Endothelial cell (in vitro differentiated cells): Measurements from ENCODE around the gene TMEM163. TPM values are rescaled to one million over a fixed set of nuclear protein-coding genes. Genes with fewer than 3 reads are reported as not detected.

Experiments
- DNase-seq: peaks from one replicate; pipeline ENCODE4 v3.0.0; 2021; ENCODE audit warnings: low spot score
- H3K27ac Mint-ChIP-seq: one replicate; pipeline ENCODE4 v1.8.0; 2021; ENCODE audit warnings: mixed read lengths, inconsistent platforms; ENCODE audit not compliant: unreplicated experiment
- H3K27me3 Mint-ChIP-seq: one replicate; pipeline ENCODE4 v1.8.0; 2021; ENCODE audit warnings: mild to moderate bottlenecking, moderate library complexity, mixed read lengths, inconsistent platforms; ENCODE audit not compliant: unreplicated experiment
- H3K36me3 Mint-ChIP-seq: one replicate; pipeline ENCODE4 v1.8.0; 2021; ENCODE audit warnings: mild to moderate bottlenecking, low read depth, mixed read lengths, inconsistent platforms; ENCODE audit not compliant: unreplicated experiment
- H3K4me1 Mint-ChIP-seq: one replicate; pipeline ENCODE4 v1.8.0; 2021; ENCODE audit warnings: mild to moderate bottlenecking, mixed read lengths, inconsistent platforms; ENCODE audit not compliant: unreplicated experiment
- H3K4me3 Mint-ChIP-seq: one replicate; pipeline ENCODE4 v1.8.0; 2021; ENCODE audit warnings: mild to moderate bottlenecking, mixed read lengths, inconsistent platforms; ENCODE audit not compliant: unreplicated experiment
- H3K9me3 Mint-ChIP-seq: one replicate; pipeline ENCODE4 v1.8.0; 2021; ENCODE audit warnings: mixed read lengths, inconsistent platforms; ENCODE audit not compliant: unreplicated experiment
- total RNA-seq: library from RNA; stranded (reverse); fragmentation: NEBNext Ultra II Directional; extraction: Animal tissue kit (Norgen Biotek cat#: 25700); gene quantifications from one replicate; pipeline ENCODE4 v1.2.1, GENCODE V29; 2021; ENCODE audit not compliant: unreplicated experiment
- TF ChIP-seq, protein P1 (sequence below): fragments of 200-600 bp; sonication (generic); IDR thresholded peaks from one replicate; pipeline ENCODE4 v1.5.0; 2021; ENCODE audit warnings: antibody characterized with exemption; ENCODE audit not compliant: unreplicated experiment

TMEM163 gene
- total RNA-seq, 1 donor from 2014 or later, result 150 TPM

DNA sequence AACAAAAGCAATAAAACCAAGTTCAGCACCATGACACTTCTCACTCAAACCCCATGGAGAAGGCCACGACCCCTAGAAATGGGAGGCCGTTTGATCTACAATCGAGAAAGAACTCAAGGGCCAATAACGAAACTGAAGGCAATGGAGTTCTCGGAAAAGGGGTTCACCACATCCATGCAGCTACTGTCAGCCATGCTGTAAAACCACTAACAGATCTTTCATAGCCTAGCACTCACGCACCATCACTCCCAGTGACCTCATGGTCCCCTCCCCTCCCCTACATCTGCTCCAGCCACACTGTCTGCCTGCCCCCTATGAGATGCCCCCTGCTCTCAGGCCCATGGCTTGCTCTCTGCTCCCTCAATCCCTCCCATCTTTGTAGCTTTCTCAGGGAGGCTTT lies 135.3 kb downstream of the TMEM163 start:
- Mint-ChIP-seq H3K27ac (no peak overlapping the region), H3K27me3 (peaks cover 7% of the 10 kb centered on the region)

DNA sequence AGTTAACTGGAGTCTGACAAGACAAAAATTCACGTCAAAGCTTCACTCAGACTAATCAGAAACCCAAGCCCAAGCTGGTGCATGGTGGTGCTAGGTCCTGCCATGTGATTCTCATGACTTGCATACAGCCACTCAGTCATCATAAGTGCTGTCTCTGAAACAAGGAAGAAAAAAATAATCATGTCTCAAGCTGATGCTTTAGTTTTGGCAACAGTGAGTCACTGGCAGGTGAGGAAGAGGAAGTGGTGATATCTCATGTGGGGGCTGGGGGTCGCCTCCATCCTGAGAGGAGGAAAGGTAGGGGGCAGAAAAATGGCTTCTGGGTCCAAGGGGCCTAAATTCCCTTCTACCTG lies 136.3 kb downstream of the TMEM163 start:
- Mint-ChIP-seq H3K36me3 (peaks cover 18% of the 10 kb centered on the region), H3K4me1 (peaks cover 61% of the 10 kb centered on the region), H3K4me3 (no peak overlapping the region), H3K27me3 (peaks cover 2% of the 10 kb centered on the region), H3K27ac (no peak overlapping the region), H3K9me3 (no peaks in the 10 kb centered on the region)
- DNase-seq, result no peak
- TF ChIP-seq, protein P1, sequence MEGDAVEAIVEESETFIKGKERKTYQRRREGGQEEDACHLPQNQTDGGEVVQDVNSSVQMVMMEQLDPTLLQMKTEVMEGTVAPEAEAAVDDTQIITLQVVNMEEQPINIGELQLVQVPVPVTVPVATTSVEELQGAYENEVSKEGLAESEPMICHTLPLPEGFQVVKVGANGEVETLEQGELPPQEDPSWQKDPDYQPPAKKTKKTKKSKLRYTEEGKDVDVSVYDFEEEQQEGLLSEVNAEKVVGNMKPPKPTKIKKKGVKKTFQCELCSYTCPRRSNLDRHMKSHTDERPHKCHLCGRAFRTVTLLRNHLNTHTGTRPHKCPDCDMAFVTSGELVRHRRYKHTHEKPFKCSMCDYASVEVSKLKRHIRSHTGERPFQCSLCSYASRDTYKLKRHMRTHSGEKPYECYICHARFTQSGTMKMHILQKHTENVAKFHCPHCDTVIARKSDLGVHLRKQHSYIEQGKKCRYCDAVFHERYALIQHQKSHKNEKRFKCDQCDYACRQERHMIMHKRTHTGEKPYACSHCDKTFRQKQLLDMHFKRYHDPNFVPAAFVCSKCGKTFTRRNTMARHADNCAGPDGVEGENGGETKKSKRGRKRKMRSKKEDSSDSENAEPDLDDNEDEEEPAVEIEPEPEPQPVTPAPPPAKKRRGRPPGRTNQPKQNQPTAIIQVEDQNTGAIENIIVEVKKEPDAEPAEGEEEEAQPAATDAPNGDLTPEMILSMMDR, result no peak

More for the DNA sequence above, 135.3 kb downstream of the TMEM163 start:
- H3K36me3 Mint-ChIP-seq, result peaks cover 22% of the 10 kb centered on the region
- peaks cover 58% of the 10 kb centered on the region for H3K4me1 Mint-ChIP-seq
- H3K9me3 Mint-ChIP-seq, result no peaks in the 10 kb centered on the region
- TF ChIP-seq, protein P1, result no peak
- no peak overlapping the region for H3K4me3 Mint-ChIP-seq
- DNase-seq, result no peak

DNA sequence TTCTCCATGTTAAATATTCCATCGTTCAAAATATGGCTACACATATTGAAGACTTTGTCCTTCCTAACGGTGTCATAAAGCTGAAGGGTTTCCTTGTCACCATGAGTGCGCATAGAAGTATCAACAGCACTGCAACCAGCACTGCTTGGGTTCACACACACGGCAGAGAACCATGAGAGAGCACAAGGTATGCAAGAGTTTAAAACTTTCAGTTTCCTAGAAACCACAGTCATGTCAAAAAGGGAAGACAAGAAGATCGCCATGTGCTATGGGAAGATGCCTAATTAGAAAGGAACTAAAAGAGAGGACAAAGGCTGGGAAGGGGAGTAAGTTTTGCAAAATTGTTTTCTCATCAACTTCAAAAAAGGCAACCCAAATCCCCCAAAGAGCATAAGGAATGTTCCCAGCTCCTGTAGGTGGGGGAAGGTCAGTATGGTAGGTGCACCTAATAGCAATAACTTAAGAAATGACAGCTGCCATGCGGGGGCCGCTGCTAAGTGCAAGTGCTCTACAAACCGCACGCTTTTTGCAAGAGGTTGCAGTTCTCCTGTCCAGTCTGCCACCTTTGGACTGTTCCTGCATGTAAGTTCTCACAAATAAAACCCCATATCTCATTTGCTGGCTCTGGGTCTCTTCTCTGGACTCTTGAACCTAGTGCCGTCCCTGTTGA lies 136.8 kb downstream of the TMEM163 start:
- Mint-ChIP-seq H3K4me3 (no peak overlapping the region), H3K9me3 (no peaks in the 10 kb centered on the region), H3K4me1 (peaks cover 61% of the 10 kb centered on the region), H3K36me3 (peaks cover 20% of the 10 kb centered on the region), H3K27me3 (peaks cover 3% of the 10 kb centered on the region), H3K27ac (no peak overlapping the region)
- TF ChIP-seq, protein P1, result no peak
- DNase-seq, result no peak

DNA sequence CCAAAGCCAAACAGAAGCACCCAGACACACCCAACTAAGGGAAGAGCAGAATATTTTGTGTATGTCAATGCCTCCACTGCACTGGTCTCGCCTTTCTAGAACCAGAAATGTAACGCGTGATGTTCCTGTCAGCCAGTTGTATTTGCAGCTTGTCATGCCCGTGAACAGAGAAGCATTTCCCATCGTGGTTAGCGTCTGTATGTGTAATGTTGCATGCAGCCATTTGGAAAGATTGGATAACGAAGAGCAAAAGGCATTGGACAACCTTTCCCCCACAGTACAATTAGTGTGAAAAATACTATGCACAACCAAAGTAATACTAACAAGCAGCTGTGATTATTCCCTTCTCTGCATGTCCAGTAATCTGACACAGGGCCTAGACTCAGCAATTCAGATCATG lies 140.5 kb downstream of the TMEM163 start:
- Mint-ChIP-seq H3K4me1 (peaks cover 59% of the 10 kb centered on the region), H3K27ac (no peak overlapping the region), H3K36me3 (peaks cover 19% of the 10 kb centered on the region), H3K27me3 (peaks cover 9% of the 10 kb centered on the region), H3K4me3 (no peak overlapping the region), H3K9me3 (no peaks in the 10 kb centered on the region)
- TF ChIP-seq, protein P1, result no peak
- no peak for DNase-seq

DNA sequence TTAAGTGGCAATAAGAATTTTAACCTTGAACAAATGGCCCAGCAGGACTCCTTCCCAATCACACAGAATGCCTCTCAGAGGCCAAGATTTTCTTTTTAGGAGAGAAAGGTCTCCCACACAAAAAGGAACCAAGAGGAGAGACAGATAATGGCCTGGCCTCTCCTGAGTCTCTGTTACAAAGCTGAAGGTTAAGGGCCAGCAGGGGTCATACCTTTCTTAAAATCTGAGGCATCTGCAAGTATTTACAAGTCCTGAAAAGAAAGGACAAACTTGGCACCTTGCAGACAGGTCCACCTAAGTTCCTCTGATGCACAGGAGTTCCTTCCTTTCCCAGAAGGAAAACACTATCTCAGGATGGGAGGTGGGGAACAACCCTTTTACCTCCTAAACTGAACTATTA lies 142.3 kb downstream of the TMEM163 start:
- Mint-ChIP-seq H3K27me3 (peaks cover 9% of the 10 kb centered on the region), H3K4me3 (no peak overlapping the region), H3K4me1 (peaks cover 49% of the 10 kb centered on the region), H3K27ac (no peak overlapping the region), H3K36me3 (peaks cover 11% of the 10 kb centered on the region), H3K9me3 (no peaks in the 10 kb centered on the region)
- TF ChIP-seq, protein P1, result no peak
- no peak for DNase-seq
